ENCODE measurements around the gene TTLL11.

DNA sequence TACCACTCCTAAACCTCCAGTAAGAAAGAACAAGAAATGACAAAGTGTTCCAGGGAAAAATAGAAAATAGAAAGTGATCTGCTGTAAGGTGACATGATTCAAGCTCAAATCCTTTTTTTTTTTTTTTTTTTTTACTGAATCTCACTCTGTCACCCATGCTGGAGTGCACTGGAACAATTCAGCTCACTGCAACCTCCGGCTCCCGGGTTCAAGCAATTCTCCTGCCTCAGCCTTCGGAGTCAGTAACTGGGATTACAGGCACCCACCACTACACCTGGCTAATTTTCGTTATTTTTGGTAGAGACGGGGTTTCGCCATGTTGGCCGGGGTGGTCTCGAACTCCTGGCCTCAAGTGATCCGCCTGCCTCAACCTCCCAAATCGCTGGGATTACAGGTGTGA is 35.9 kb downstream of the TTLL11 start:
- TF ChIP-seq, protein P1, sequence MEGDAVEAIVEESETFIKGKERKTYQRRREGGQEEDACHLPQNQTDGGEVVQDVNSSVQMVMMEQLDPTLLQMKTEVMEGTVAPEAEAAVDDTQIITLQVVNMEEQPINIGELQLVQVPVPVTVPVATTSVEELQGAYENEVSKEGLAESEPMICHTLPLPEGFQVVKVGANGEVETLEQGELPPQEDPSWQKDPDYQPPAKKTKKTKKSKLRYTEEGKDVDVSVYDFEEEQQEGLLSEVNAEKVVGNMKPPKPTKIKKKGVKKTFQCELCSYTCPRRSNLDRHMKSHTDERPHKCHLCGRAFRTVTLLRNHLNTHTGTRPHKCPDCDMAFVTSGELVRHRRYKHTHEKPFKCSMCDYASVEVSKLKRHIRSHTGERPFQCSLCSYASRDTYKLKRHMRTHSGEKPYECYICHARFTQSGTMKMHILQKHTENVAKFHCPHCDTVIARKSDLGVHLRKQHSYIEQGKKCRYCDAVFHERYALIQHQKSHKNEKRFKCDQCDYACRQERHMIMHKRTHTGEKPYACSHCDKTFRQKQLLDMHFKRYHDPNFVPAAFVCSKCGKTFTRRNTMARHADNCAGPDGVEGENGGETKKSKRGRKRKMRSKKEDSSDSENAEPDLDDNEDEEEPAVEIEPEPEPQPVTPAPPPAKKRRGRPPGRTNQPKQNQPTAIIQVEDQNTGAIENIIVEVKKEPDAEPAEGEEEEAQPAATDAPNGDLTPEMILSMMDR (IDR thresholded peaks at IDR 0.05), result no peak
- no peak for TF ChIP-seq POLR2A (IDR thresholded peaks at IDR 0.05)
